HepG2 (cell line): ENCODE results near the gene DMBT1. TPM values are rescaled to one million over a fixed set of nuclear protein-coding genes. Genes with fewer than 3 reads are reported as not detected.

Experiments
- ATAC-seq: fragments of 200-7000 bp; cut with Tn5 transposase; 3 replicates; pipeline ENCODE4 v1.9.1; 2020; ENCODE audit warnings: mild to moderate bottlenecking, moderate library complexity
- Bru-seq: library from RNA; stranded (reverse); fragments of 400-500 nt; gene quantifications from one replicate; lab custom pipeline; 2021; lab: Mats Ljungman, UMichigan
- BruChase-seq, 2 experiments: library from RNA; stranded (reverse); fragments of 400-500 nt; gene quantifications; one replicate each; lab custom pipeline; 2021; lab: Mats Ljungman, UMichigan
- BruUV-seq: library from RNA; stranded (reverse); fragments of 400-500 nt; replicated peaks from 2 replicates; lab custom pipeline; 2021; lab: Mats Ljungman, UMichigan
- CTCF ChIA-PET: fragments of 300-600 bp; formaldehyde crosslinking; extraction: SDS; loops from one replicate; lab custom pipeline; 2021; ENCODE audit warnings: low total read pairs, inconsistent platforms, low intra/inter-chr PET ratio; lab: Yijun Ruan, JAX
- POLR2A ChIA-PET: fragments of 350-600 bp; sonication (Branson Sonifier 250); formaldehyde crosslinking; loops from one replicate; lab custom pipeline; 2020; ENCODE audit warnings: antibody characterized with exemption, inconsistent platforms; lab: Yijun Ruan, JAX
- DNase-seq: peaks from one replicate; pipeline ENCODE4 v3.0.0-alpha.2; 2015; ENCODE audit warnings: low spot score
- FAIRE-seq: peaks from 3 replicates; lab custom pipeline; 2011; peaks lifted over from hg19 to GRCh38; lab: Jason Lieb, UNC
- H2AFZ ChIP-seq: one replicate; pipeline ENCODE4 v1.6.1; 2011; ENCODE audit warnings: low read length, inconsistent platforms
- H3K27ac ChIP-seq: fragments of 300-600 bp; 3 replicates; pipeline ENCODE4 v1.8.0; 2011; ENCODE audit warnings: mixed run types, mild to moderate bottlenecking, mixed read lengths, low read length, inconsistent platforms; ENCODE audit not compliant: insufficient read depth; ENCODE audit errors: extremely low read length
- H3K27me3 ChIP-seq, 2 experiments: fragments of 200-600 bp in 1 of 2; 2 replicates in 1 of 2; 3 replicates in 1 of 2; pipeline versions ENCODE4 v1.6.0 to v1.8.0; 2011; ENCODE audit warnings: low read length in 2 of 2, mild to moderate bottlenecking in 2 of 2, moderate library complexity in 2 of 2, inconsistent platforms in 1 of 2; ENCODE audit not compliant: insufficient read depth in 2 of 2, control insufficient read depth in 1 of 2
- H3K36me3 ChIP-seq, 2 experiments: fragments of 200-600 bp in 1 of 2; replicated peaks in 1 of 2; 2 replicates in 1 of 2; 3 replicates in 1 of 2; pipeline versions ENCODE4 v1.5.1 to v1.8.0; 2011; ENCODE audit warnings: low read length in 2 of 2, inconsistent platforms in 1 of 2; ENCODE audit not compliant: insufficient read depth in 2 of 2, control insufficient read depth in 1 of 2
- H3K4me1 ChIP-seq: 2 replicates; pipeline ENCODE4 v1.5.1; 2012; ENCODE audit warnings: low read length, inconsistent platforms; ENCODE audit not compliant: insufficient read depth
- H3K4me2 ChIP-seq: 2 replicates; pipeline ENCODE4 v1.6.0; 2011; ENCODE audit warnings: low read depth, low read length, inconsistent platforms
- H3K4me3 ChIP-seq, 3 experiments: fragments of 200-600 bp in 1 of 3; sonication (generic), shearing (Covaris generic) in 1 of 3; replicated peaks in 1 of 3; 2 replicates each; pipeline ENCODE4 v1.5.1; 2011 to 2016; ENCODE audit warnings: low read length in 3 of 3, inconsistent platforms in 2 of 3, low read depth in 2 of 3, mild to moderate bottlenecking in 2 of 3, control low read depth in 1 of 3, mixed read lengths in 1 of 3; ENCODE audit not compliant: insufficient read depth in 1 of 3
- H3K79me2 ChIP-seq: one replicate; pipeline ENCODE4 v1.6.1; 2011; ENCODE audit warnings: low read length, inconsistent platforms; ENCODE audit not compliant: insufficient read depth
- H3K9ac ChIP-seq: 2 replicates; pipeline ENCODE4 v1.6.0; 2011; ENCODE audit warnings: mild to moderate bottlenecking, low read depth, low read length, inconsistent platforms; ENCODE audit not compliant: insufficient read depth
- H3K9me3 ChIP-seq: 2 replicates; pipeline ENCODE4 v1.5.1; 2012; ENCODE audit warnings: mild to moderate bottlenecking, low read length
- H4K20me1 ChIP-seq: 2 replicates; pipeline ENCODE4 v1.6.0; 2011; ENCODE audit warnings: inconsistent platforms, mild to moderate bottlenecking, low read length, moderate library complexity; ENCODE audit not compliant: insufficient read depth
- CREB1 ChIP-seq, 2 experiments: fragments of 450-650 bp in 1 of 2; IDR thresholded peaks; 2 replicates each; pipeline ENCODE4 v1.6.1; 2016 to 2017; ENCODE audit warnings: control low read depth in 1 of 2, mild to moderate bottlenecking in 1 of 2, missing compliant biosample characterization in 1 of 2, missing genetic modification characterization in 1 of 2
- DDIT3 ChIP-seq: sonication (generic); formaldehyde crosslinking; IDR thresholded peaks from 2 replicates; pipeline ENCODE4 v1.4.0; 2020; ENCODE audit warnings: mild to moderate bottlenecking, missing genetic modification reagents
- ISL2 ChIP-seq: sonication (generic); formaldehyde crosslinking; IDR thresholded peaks from 2 replicates; pipeline ENCODE4 v1.5.0; 2020; ENCODE audit warnings: missing genetic modification reagents
- KAT8 ChIP-seq: IDR thresholded peaks from 2 replicates; pipeline ENCODE4 v1.6.1; 2016; ENCODE audit warnings: missing genetic modification reagents, missing compliant biosample characterization
- MATR3 ChIP-seq: sonication (generic); formaldehyde crosslinking; IDR thresholded peaks from 2 replicates; pipeline ENCODE4 v1.4.0; 2020; ENCODE audit warnings: missing genetic modification reagents
- MYC ChIP-seq: sonication (generic); formaldehyde crosslinking; IDR thresholded peaks from 2 replicates; pipeline ENCODE4 v1.9.0; 2021; ENCODE audit warnings: missing genetic modification reagents, borderline replicate concordance
- PITX1 ChIP-seq: sonication (generic); formaldehyde crosslinking; IDR thresholded peaks from 2 replicates; pipeline ENCODE4 v1.5.1; 2020; ENCODE audit warnings: mild to moderate bottlenecking, missing genetic modification reagents
- SMYD3 ChIP-seq: sonication (generic); formaldehyde crosslinking; IDR thresholded peaks from 2 replicates; pipeline ENCODE4 v1.8.1; 2023; ENCODE audit warnings: mild to moderate bottlenecking, missing genetic modification reagents
- SNAPC5 ChIP-seq: sonication (generic); formaldehyde crosslinking; IDR thresholded peaks from 2 replicates; pipeline ENCODE4 v1.8.1; 2023; ENCODE audit warnings: mild to moderate bottlenecking, missing genetic modification reagents, borderline replicate concordance
- ZBTB33 ChIP-seq: sonication (generic); formaldehyde crosslinking; IDR thresholded peaks from 2 replicates; pipeline ENCODE4 v1.4.0; 2020; ENCODE audit warnings: missing genetic modification reagents
- ZFP36L1 ChIP-seq: sonication (generic); formaldehyde crosslinking; IDR thresholded peaks from 2 replicates; pipeline ENCODE4 v1.8.0; 2022; ENCODE audit warnings: mild to moderate bottlenecking, missing genetic modification reagents, moderate library complexity
- WGBS: methylation state at CpG from one replicate; pipeline ENCODE4 v1.1.6; 2017; ENCODE audit warnings: low lambda C conversion rate; 5-methylcytosine and 5-hydroxymethylcytosine counted together
- in situ Hi-C: cut with HindIII; loops from 2 replicates; pipeline ENCODE4 v1.10.0; 2017; ENCODE audit warnings: low pct_unique_long_range_greater_than_20kb; ENCODE audit not compliant: extremely low pct_ligation_motif_present
- intact Hi-C: fragments of 100-400 bp; cut with micrococcal nuclease; formaldehyde crosslinking; loops from one replicate; pipeline ENCODE4 v1.10.0; 2022; ENCODE audit not compliant: unreplicated experiment
- long read RNA-seq, 2 experiments: library from RNA in 1 of 2; library from polyadenylated mRNA in 1 of 2; stranded (forward) in 1 of 2; unstranded in 1 of 2; transcript quantifications; one replicate each; pipeline ENCODE4 v2.0.0, GENCODE V29; 2019 to 2022
- polyA minus RNA-seq, 3 experiments: library from RNA; depleted of rRNA, polyadenylated mRNA; stranded (reverse); fragments of >200 nt; gene quantifications; 2 replicates each; pipeline ENCODE4 v1.2.3, GENCODE V29; 2011; ENCODE audit warnings: low replicate concordance in 1 of 3
- polyA plus RNA-seq, 8 experiments: library from polyadenylated mRNA; depleted of rRNA in 3 of 8; stranded (reverse) in 7 of 8; unstranded in 1 of 8; fragments of >200 nt; fragmentation: Illumina TruSeq in 4 of 8; extraction: Trizol in 4 of 8; gene quantifications; 2 replicates each; pipeline versions ENCODE4 v1.2.1 to v1.2.3, GENCODE V29; 2011 to 2016; ENCODE audit warnings: low read depth in 4 of 8, missing spikeins in 1 of 8, mixed read lengths in 1 of 8; ENCODE audit not compliant: insufficient read depth in 1 of 8
- total RNA-seq, 5 experiments: library from RNA; depleted of rRNA; stranded (reverse); fragments of >200 nt; fragmentation: Illumina TruSeq; extraction: Trizol; gene quantifications; 2 replicates each; pipeline ENCODE4 v1.2.3, GENCODE V29; 2016; ENCODE audit warnings: low read depth in 1 of 5
- TF ChIP-seq, protein P1 (sequence below): IDR thresholded peaks from 2 replicates; pipeline ENCODE4 v1.6.1; 2018; ENCODE audit warnings: missing genetic modification reagents, mild to moderate bottlenecking, missing compliant biosample characterization

DMBT1 gene
- total RNA-seq (2016; rRNA removed; fragmentation: Illumina TruSeq; extraction: Trizol) (not detected in 2 replicates), polyA plus RNA-seq (2011; rRNA removed) (0.01 TPM in 1 of 2 replicates, not detected in the other), polyA minus RNA-seq (2011; rRNA and poly(A)+ RNA removed; ENCODE audit: low replicate concordance) (0.02 and 5.5 TPM in 2 replicates), Bru-seq, nascent RNA (percentile 1 among the genes with signal in this experiment), BruChase-seq, experiment 1, labeled RNA remaining after a 6-hour chase (not detected), BruChase-seq, experiment 2, labeled RNA remaining after a 2-hour chase (not detected)
- total RNA-seq (2016; cell fraction: cytosol; rRNA removed; fragmentation: Illumina TruSeq; extraction: Trizol; ENCODE audit: low read depth) = not detected in 2 replicates
- total RNA-seq (2016; cell fraction: insoluble cytoplasmic fraction; rRNA removed; fragmentation: Illumina TruSeq; extraction: Trizol) = not detected in 2 replicates
- not detected in 2 replicates for total RNA-seq (2016; cell fraction: membrane; rRNA removed; fragmentation: Illumina TruSeq; extraction: Trizol)
- total RNA-seq (2016; cell fraction: nucleus; rRNA removed; fragmentation: Illumina TruSeq; extraction: Trizol) = not detected in 2 replicates
- polyA plus RNA-seq (2011; cell fraction: cytosol; rRNA removed) = 0.01 TPM in 2 replicates
- polyA plus RNA-seq (2011; cell fraction: nucleus; rRNA removed) = 0.03 TPM in 1 of 2 replicates, not detected in the other
- polyA plus RNA-seq (2012) = not detected in 2 replicates
- polyA plus RNA-seq (2016; cell fraction: cytosol; fragmentation: Illumina TruSeq; extraction: Trizol; ENCODE audit: low read depth) = not detected in 2 replicates
- polyA plus RNA-seq (2016; cell fraction: insoluble cytoplasmic fraction; fragmentation: Illumina TruSeq; extraction: Trizol; ENCODE audit: low read depth) = not detected in 2 replicates
- not detected in 2 replicates for polyA plus RNA-seq (2016; cell fraction: membrane; fragmentation: Illumina TruSeq; extraction: Trizol; ENCODE audit: low read depth)
- not detected in 2 replicates for polyA plus RNA-seq (2016; cell fraction: nucleus; fragmentation: Illumina TruSeq; extraction: Trizol; ENCODE audit: insufficient read depth, low read depth)
- polyA minus RNA-seq (2011; cell fraction: cytosol; rRNA and poly(A)+ RNA removed) = not detected in 2 replicates
- not detected in 2 replicates for polyA minus RNA-seq (2011; cell fraction: nucleus; rRNA and poly(A)+ RNA removed)
- long read RNA-seq, experiment 1 = 0 reads
- long read RNA-seq, experiment 2 = 0 reads

- POLR2A ChIA-PET = no interaction called here
- no peak for FAIRE-seq
- Histone ChIP-seq H3K36me3 (no peaks in the 10 kb centered on the region), H3K27ac (no peak within 1 kb of the TSS), H3K4me2 (no peak within 1 kb of the TSS), H3K27me3 (peaks cover 0 to 9% of the 10 kb centered on the region in 2 experiments; a peak in 3 of 5 replicates), H4K20me1 (no peaks in the 10 kb centered on the region), H2AFZ (no peak within 1 kb of the TSS), H3K9me3 (no peaks in the 10 kb centered on the region), H3K79me2 (no peaks in the 10 kb centered on the region), H3K4me3 (no peak within 1 kb of the TSS), H3K9ac (no peak within 1 kb of the TSS), H3K4me1 (no peaks in the 10 kb centered on the region)
- intact Hi-C loops (loop anchor here (10.0 kb wide), 1 partner anchor 116 kb away; no protein-coding TSS in a partner anchor), in situ Hi-C loops (no loop called here)
- 20% methylated on average over 4 of the region's 4 CpGs for WGBS
- no peak for DNase-seq
- ATAC-seq = no peak
- CTCF ChIA-PET = no interaction called here
- BruUV-seq = no TSS peak
- TF ChIP-seq CREB1 (IDR thresholded peaks at IDR 0.05) (no peak), CREB1 (CRISPR knock-in tag; IDR thresholded peaks at IDR 0.05) (no peak), MATR3 (CRISPR knock-in tag) (no peak), SMYD3 (CRISPR knock-in tag) (no peak), SNAPC5 (no peak), PITX1 (CRISPR knock-in tag) (no peak), ZBTB33 (CRISPR knock-in tag) (no peak), KAT8 (CRISPR knock-in tag) (no peak), MYC (CRISPR knock-in tag) (no peak), ISL2 (CRISPR knock-in tag) (no peak), DDIT3 (no peak), ZFP36L1 (CRISPR knock-in tag) (no peak)
- TF ChIP-seq, protein P1, sequence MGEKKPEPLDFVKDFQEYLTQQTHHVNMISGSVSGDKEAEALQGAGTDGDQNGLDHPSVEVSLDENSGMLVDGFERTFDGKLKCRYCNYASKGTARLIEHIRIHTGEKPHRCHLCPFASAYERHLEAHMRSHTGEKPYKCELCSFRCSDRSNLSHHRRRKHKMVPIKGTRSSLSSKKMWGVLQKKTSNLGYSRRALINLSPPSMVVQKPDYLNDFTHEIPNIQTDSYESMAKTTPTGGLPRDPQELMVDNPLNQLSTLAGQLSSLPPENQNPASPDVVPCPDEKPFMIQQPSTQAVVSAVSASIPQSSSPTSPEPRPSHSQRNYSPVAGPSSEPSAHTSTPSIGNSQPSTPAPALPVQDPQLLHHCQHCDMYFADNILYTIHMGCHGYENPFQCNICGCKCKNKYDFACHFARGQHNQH (CRISPR knock-in tag) = no peak
Observed at GRCh38 chr10:122560279-122560804, at the start of gene DMBT1. Gene DMBT1, plus strand, starts transcription at chr10:122560754. Its CDS starts 17 bp downstream, at chr10:122560771.
